Suprapubic skin (tissue), 4 donors: ENCODE results near the gene DIAPH3. TPM values are rescaled to one million over a fixed set of nuclear protein-coding genes. Genes with fewer than 3 reads are reported as not detected.

Experiments used
- DNase-seq, 2 donors: peaks; one replicate each; pipeline ENCODE4 v3.0.0-alpha.2; 2019; ENCODE audit warnings: low spot score in 2 of 2
- H3K27ac ChIP-seq: fragments of 200-600 bp; sonication (generic); one replicate; pipeline ENCODE4 v1.5.1; 2019
- H3K27me3 ChIP-seq: fragments of 200-600 bp; sonication (generic); one replicate; pipeline ENCODE4 v1.5.1; 2019
- H3K36me3 ChIP-seq: fragments of 200-600 bp; sonication (generic); one replicate; pipeline ENCODE4 v1.5.1; 2019
- H3K4me1 ChIP-seq: fragments of 200-600 bp; sonication (generic); one replicate; pipeline ENCODE4 v1.5.1; 2019
- H3K4me3 ChIP-seq: fragments of 200-600 bp; sonication (generic); one replicate; pipeline ENCODE4 v1.5.1; 2019; ENCODE audit warnings: mild to moderate bottlenecking
- H3K9me3 ChIP-seq: fragments of 200-600 bp; sonication (generic); one replicate; pipeline ENCODE4 v1.5.1; 2019
- EP300 ChIP-seq: sonication (generic); formaldehyde crosslinking; IDR thresholded peaks from one replicate; pipeline ENCODE4 v1.6.1; 2017; ENCODE audit warnings: antibody characterized with exemption
- POLR2A ChIP-seq, 2 donors: fragments of 450-650 bp; IDR thresholded peaks; one replicate each; pipeline ENCODE4 v1.6.1; 2017; ENCODE audit warnings: antibody characterized with exemption in 2 of 2, mild to moderate bottlenecking in 2 of 2, moderate library complexity in 2 of 2
- POLR2AphosphoS5 ChIP-seq, 3 donors: sonication (generic); formaldehyde crosslinking; IDR thresholded peaks; one replicate each; pipeline ENCODE4 v1.6.1; 2017; ENCODE audit warnings: antibody characterized with exemption in 3 of 3
- WGBS: methylation state at CpG from one replicate; pipeline ENCODE4 v1.1.5; 2018; 5-methylcytosine and 5-hydroxymethylcytosine counted together
- total RNA-seq, 4 donors: library from RNA; depleted of rRNA; stranded (reverse); fragments of >200 nt; gene quantifications; one replicate each; pipeline ENCODE4 v1.1.0, GENCODE V29; 2016
- TF ChIP-seq, protein P1 (sequence below), 2 donors: fragments of 200-600 bp in 1 of 2; fragments of 450-650 bp in 1 of 2; sonication (generic) in 1 of 2; IDR thresholded peaks; one replicate each; pipeline ENCODE4 v1.5.1; 2016 to 2019; ENCODE audit warnings: antibody characterized with exemption in 2 of 2, mild to moderate bottlenecking in 1 of 2, moderate library complexity in 1 of 2

The DIAPH3 gene
- total RNA-seq, 4 donors from 2014 or later, result 0.93 to 3.0 (median 2.3) TPM

DNA sequence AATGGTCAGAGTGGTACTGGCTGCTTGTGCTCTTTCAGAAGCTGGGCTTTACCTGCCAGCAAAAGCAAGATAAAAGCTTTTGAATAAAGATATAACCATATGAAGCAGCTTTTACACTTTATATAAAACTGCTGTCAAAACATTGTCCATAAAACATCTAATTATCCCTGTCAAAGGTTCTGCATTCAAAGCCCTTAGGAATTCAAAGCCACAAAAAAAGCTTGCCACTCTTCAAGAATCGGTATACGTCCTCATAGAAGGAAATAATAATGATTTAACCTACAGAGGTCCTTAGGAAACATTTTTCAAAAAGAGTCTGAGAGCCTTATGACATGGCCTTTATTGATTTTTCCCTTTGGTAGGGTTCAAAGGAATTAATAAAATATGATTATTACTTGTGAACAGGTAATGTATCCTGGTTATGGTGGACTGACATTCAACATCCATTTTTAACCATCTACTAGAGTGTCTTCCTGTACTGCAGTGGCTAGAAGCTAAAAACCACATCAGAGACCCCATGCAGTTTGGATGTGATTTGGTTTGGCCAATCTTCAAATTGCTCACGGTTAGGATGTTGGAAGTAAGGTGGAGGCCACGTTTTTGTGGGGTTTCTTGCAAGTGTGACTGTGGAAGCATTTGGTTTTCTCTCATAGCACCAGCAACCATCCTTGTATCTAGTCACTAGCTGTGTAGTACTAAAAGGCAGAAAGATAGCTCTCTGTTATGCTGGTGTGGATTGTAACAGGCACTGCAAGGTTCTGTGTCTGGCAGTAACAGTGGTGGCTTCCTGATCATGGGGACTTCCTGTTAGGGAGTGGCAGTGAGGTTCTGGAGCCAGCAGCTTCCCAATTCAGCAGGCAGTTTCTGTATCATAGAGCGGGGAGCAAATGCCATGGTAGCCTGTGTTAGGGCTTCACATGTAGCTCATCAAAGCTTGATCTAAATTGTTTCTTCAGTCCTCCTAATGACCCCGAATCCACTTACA, 441.5 kb downstream of the DIAPH3 start:
- H3K36me3 ChIP-seq, result no peaks in the 10 kb centered on the region
- no peak overlapping the region for H3K27ac ChIP-seq
- DNase-seq, result no peak
- H3K4me1 ChIP-seq, result no peaks in the 10 kb centered on the region
- no peaks in the 10 kb centered on the region for H3K9me3 ChIP-seq
- WGBS, result 81% methylated on average over 6 of the region's 6 CpGs
- TF ChIP-seq EP300, result no peak
- no peak for TF ChIP-seq POLR2A (IDR thresholded peaks at IDR 0.05)
- no peak for TF ChIP-seq POLR2AphosphoS5 (IDR thresholded peaks at IDR 0.05)
- TF ChIP-seq, protein P1, sequence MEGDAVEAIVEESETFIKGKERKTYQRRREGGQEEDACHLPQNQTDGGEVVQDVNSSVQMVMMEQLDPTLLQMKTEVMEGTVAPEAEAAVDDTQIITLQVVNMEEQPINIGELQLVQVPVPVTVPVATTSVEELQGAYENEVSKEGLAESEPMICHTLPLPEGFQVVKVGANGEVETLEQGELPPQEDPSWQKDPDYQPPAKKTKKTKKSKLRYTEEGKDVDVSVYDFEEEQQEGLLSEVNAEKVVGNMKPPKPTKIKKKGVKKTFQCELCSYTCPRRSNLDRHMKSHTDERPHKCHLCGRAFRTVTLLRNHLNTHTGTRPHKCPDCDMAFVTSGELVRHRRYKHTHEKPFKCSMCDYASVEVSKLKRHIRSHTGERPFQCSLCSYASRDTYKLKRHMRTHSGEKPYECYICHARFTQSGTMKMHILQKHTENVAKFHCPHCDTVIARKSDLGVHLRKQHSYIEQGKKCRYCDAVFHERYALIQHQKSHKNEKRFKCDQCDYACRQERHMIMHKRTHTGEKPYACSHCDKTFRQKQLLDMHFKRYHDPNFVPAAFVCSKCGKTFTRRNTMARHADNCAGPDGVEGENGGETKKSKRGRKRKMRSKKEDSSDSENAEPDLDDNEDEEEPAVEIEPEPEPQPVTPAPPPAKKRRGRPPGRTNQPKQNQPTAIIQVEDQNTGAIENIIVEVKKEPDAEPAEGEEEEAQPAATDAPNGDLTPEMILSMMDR (IDR thresholded peaks at IDR 0.05), result no peak
- no peaks in the 10 kb centered on the region for H3K27me3 ChIP-seq
- no peak overlapping the region for H3K4me3 ChIP-seq

DNA sequence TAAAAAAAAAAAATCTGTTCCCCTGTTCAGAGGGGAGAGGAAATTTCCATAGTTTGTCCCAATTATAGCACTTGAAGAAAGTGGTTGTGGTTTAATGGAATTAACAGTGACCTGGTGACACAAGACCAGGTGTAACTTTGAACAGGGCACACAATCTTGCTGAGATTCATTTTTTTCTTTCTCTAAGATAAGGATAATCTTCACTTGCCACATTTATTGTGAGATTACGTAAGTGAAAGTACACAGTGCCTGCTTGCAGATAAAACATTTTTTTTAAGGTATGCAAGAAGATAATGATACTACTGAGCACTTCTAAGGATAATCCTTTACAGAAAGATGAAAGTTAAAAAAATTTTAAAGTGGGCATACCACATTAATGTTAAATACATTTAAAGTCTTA, 448.1 kb downstream of the DIAPH3 start:
- 91% methylated on average over 1 of the region's 1 CpG for WGBS

DNA sequence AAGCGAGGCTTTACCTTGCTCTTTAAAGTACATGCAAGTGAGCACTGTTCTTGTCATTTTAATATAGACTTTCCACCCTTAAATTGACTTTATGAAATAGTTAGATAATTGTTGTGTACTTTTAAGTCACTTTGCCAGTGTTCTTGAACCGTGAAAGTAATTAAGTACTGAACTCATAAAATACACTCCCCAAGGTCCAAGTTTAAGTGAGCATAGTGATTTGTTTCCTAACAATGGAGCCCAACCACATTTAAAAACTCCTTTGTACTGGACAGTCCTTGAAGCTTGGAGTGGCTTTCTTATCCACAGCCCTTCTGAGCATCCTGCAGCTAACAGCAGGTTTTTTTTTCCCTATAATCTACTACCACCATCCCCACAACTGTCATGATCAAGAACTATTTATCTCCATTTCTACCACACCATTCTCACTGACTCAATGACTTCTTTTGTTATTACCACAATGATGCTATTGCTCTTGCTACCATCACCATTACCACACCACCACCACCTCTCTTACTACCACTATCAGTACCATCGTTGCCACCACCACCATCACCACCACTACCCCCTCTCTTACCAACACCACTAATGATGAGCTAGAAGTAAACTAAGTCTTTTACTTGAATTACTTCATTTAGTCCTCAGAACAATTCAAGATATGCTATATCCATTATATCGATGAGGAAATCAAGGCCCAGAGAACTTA, 452.6 kb downstream of the DIAPH3 start:
- Histone ChIP-seq H3K27me3 (no peaks in the 10 kb centered on the region), H3K9me3 (no peaks in the 10 kb centered on the region), H3K4me3 (no peak overlapping the region), H3K36me3 (no peaks in the 10 kb centered on the region), H3K27ac (no peak overlapping the region), H3K4me1 (no peaks in the 10 kb centered on the region)
- TF ChIP-seq POLR2A (IDR thresholded peaks at IDR 0.05) (no peak), EP300 (no peak), POLR2AphosphoS5 (IDR thresholded peaks at IDR 0.05) (no peak)
- TF ChIP-seq, protein P1 (IDR thresholded peaks at IDR 0.05), result no peak
- no peak for DNase-seq
- 83% methylated on average over 4 of the region's 4 CpGs for WGBS

More for the DNA sequence above, 448.1 kb downstream of the DIAPH3 start:
- H3K36me3 ChIP-seq, result no peaks in the 10 kb centered on the region
- no peaks in the 10 kb centered on the region for H3K4me1 ChIP-seq
- H3K9me3 ChIP-seq, result no peaks in the 10 kb centered on the region
- H3K4me3 ChIP-seq, result no peak overlapping the region
- H3K27ac ChIP-seq, result no peak overlapping the region
- no peaks in the 10 kb centered on the region for H3K27me3 ChIP-seq
- no peak for DNase-seq
- no peak for TF ChIP-seq POLR2A (IDR thresholded peaks at IDR 0.05)
- TF ChIP-seq POLR2AphosphoS5 (IDR thresholded peaks at IDR 0.05), result no peak
- TF ChIP-seq, protein P1 (IDR thresholded peaks at IDR 0.05), result no peak
- TF ChIP-seq EP300, result no peak

DNA sequence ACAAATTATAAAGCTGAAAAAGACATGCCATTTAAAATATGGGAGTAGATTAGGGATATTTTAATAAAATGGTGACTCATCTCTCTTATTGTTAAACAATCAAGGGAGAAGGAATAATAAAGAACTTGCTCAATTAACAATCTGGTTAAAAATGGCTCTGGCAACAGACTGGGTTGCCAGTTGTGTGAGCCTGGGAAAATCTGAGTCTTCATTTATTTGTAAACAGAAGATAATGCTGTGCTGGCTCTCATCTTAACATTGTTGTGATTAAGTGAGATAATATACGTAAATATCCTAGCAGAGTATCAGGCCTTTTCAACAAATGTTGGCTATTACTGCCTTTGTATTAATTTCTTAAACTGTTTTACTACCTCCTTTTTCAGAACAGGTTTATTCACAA, 453.3 kb downstream of the DIAPH3 start:
- Histone ChIP-seq H3K27ac (no peak overlapping the region), H3K9me3 (no peaks in the 10 kb centered on the region), H3K4me3 (no peak overlapping the region), H3K36me3 (no peaks in the 10 kb centered on the region), H3K4me1 (no peaks in the 10 kb centered on the region), H3K27me3 (no peaks in the 10 kb centered on the region)
- no peak for DNase-seq
- 85% methylated on average over 1 of the region's 1 CpG for WGBS
- TF ChIP-seq EP300 (no peak), POLR2A (IDR thresholded peaks at IDR 0.05) (no peak), POLR2AphosphoS5 (IDR thresholded peaks at IDR 0.05) (no peak)

DNA sequence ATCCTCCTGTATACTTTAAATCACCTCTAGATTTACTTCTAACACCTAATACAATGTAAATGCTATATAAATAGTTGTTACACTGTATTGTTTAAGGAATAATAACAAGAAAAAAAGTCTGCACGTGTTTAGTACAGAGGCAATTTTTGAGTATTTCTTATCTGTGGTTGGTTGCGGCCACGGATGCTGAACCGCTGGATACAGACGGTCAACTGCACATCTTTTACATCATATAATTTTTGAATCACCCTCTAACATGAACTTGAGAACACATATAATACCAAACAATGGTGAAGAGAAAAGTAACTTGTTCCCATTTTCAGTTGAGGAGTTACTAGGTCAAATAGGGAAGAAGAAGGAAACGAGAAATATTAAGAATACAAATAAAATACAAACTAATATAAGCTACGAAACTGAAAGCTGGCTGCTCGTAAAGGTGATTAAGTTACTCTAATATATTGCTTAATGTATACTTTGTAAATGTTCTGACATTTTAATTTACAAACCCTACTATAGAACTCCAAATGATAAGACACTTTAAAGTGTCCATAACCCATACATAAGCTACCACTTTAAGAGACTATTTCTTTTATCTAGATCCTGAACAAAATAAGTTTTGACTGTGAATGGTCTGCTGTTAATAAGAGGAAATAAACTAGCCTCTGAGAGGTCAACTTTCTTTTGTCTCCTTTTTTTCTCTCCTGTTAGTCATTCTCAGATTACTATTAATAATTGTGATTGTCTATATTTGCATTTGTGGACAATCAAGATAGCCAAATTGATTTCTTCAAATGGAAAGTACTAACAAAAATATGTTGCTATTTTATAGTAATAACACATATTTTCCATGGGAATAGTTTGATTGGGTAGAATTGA, 457.4 kb downstream of the DIAPH3 start:
- WGBS, result 94% methylated on average over 8 of the region's 8 CpGs
- H3K4me3 ChIP-seq, result no peak overlapping the region
- H3K27ac ChIP-seq, result no peak overlapping the region

More for the DNA sequence above, 457.4 kb downstream of the DIAPH3 start:
- no peak for DNase-seq
- no peaks in the 10 kb centered on the region for H3K36me3 ChIP-seq
- no peaks in the 10 kb centered on the region for H3K9me3 ChIP-seq
- TF ChIP-seq, protein P1 (IDR thresholded peaks at IDR 0.05), result no peak
- TF ChIP-seq EP300 (no peak), POLR2A (IDR thresholded peaks at IDR 0.05) (no peak), POLR2AphosphoS5 (IDR thresholded peaks at IDR 0.05) (no peak)
- H3K4me1 ChIP-seq, result no peaks in the 10 kb centered on the region
- no peaks in the 10 kb centered on the region for H3K27me3 ChIP-seq
